Measurements from ENCODE around the gene ETV6. TPM values are rescaled to one million over a fixed set of nuclear protein-coding genes. Genes with fewer than 3 reads are reported as not detected.
"Not testable (repeated sequence)": the region's sequence is repeated elsewhere in the genome, so short reads cannot be mapped to it uniquely, and the experiment has no call there.

The ETV6 gene
- total RNA-seq, 1 donor from 2014 or later = 14.7 TPM

DNA sequence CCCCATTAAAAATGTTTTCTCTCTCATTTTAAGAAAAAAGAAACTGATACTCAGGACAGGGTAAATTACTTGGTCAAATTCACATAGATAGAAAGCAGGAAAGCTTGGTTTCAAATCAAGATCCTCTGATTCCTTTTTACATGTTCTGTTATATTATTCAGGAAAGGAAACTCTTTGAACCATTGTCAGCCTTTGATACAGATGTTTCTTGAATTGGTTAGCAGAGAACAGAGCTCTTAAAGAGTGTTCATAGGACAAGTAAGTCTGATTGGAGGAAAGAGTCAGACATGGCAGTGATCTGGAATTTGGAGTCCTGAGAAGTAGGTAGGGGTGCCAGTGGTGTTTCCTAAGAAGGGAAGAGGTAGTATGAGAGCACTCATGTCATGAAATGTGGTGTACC is 256.1 kb downstream of the ETV6 start:
- TF ChIP-seq, protein P1, sequence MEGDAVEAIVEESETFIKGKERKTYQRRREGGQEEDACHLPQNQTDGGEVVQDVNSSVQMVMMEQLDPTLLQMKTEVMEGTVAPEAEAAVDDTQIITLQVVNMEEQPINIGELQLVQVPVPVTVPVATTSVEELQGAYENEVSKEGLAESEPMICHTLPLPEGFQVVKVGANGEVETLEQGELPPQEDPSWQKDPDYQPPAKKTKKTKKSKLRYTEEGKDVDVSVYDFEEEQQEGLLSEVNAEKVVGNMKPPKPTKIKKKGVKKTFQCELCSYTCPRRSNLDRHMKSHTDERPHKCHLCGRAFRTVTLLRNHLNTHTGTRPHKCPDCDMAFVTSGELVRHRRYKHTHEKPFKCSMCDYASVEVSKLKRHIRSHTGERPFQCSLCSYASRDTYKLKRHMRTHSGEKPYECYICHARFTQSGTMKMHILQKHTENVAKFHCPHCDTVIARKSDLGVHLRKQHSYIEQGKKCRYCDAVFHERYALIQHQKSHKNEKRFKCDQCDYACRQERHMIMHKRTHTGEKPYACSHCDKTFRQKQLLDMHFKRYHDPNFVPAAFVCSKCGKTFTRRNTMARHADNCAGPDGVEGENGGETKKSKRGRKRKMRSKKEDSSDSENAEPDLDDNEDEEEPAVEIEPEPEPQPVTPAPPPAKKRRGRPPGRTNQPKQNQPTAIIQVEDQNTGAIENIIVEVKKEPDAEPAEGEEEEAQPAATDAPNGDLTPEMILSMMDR (IDR thresholded peaks at IDR 0.05) = no peak
- TF ChIP-seq POLR2A (IDR thresholded peaks at IDR 0.05) (no peak), POLR2AphosphoS5 (IDR thresholded peaks at IDR 0.05; ENCODE audit: insufficient read depth in 1 of 2, low read depth in 1 of 2) (no peak)
- intact Hi-C loops (cut with DNase I) = loop anchor here (10.0 kb wide), 1 partner anchor 119 kb away; no protein-coding TSS in a partner anchor
- Histone ChIP-seq H3K27me3 (no peaks in the 10 kb centered on the region), H3K27ac (no peak overlapping the region), H3K9me3 (no peaks in the 10 kb centered on the region), H3K4me1 (no peaks in the 10 kb centered on the region), H3K4me3 (no peak overlapping the region), H3K36me3 (no peaks in the 10 kb centered on the region)
- no peak for DNase-seq (ENCODE audit: extremely low spot score in 2 of 2)

DNA sequence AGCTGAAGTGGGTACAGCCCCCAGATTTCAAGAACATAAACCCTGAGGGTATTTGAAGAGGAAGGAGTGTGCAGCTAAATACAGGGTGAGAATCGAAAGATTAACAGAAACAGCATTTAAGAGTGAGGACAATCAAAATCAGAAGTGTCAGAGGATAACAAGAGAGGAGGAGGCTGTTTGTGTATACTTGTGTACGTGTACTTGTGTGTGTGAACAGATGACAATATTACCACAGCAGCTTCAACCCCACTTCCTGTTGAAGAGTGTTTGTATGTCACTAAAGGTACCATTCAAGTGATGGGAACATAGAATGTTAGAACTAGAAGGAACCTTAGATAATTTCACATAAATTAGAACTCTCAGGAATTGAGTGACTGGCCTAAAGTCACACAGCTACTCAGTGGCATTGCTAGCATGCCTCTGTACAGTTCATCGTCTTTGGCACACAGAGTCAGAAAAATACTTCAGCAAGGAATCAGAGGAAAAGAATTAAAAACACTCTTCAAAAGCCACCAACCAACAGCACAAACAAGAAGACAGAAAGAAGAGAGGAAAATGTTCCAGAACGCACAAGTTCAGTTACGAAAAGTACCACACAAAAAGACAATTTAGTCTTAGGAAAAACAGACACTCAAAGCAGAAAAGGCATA is 256.9 kb downstream of the ETV6 start:
- no peak for DNase-seq (ENCODE audit: extremely low spot score in 2 of 2)
- intact Hi-C loops (cut with DNase I) = loop anchor here (10.0 kb wide), 1 partner anchor 118 kb away; no protein-coding TSS in a partner anchor
- H3K4me3 ChIP-seq = no peak overlapping the region
- TF ChIP-seq POLR2A (IDR thresholded peaks at IDR 0.05) (no peak), POLR2AphosphoS5 (IDR thresholded peaks at IDR 0.05; ENCODE audit: insufficient read depth in 1 of 2, low read depth in 1 of 2) (no peak)
- TF ChIP-seq, protein P1 (IDR thresholded peaks at IDR 0.05) = no peak
- H3K36me3 ChIP-seq = no peaks in the 10 kb centered on the region
- no peaks in the 10 kb centered on the region for H3K9me3 ChIP-seq
- no peak overlapping the region for H3K27ac ChIP-seq
- H3K27me3 ChIP-seq = no peaks in the 10 kb centered on the region
- H3K4me1 ChIP-seq = no peaks in the 10 kb centered on the region

DNA sequence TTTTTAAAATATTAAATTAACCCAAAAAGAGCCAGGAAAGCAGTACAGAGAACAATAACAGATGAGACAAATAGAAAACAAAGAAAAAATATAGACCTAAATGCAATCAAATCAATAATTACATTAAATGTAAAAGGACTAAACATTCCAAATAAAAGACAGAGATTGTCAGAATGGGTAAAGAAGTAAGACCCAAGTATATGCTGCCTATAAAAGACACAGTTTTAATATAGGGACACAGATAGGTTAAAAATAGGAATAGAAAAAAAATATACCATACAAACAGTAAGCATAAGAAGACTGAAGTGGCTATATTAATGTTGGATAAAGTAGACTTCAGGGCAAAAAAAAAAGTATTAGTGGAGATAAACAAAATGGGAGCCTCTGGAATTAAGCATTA is 258.2 kb downstream of the ETV6 start:
- Histone ChIP-seq H3K27me3 (no peaks in the 10 kb centered on the region), H3K4me3 (no peak overlapping the region), H3K9me3 (no peaks in the 10 kb centered on the region), H3K4me1 (no peaks in the 10 kb centered on the region), H3K36me3 (no peaks in the 10 kb centered on the region), H3K27ac (no peak overlapping the region)
- TF ChIP-seq POLR2AphosphoS5 (IDR thresholded peaks at IDR 0.05; ENCODE audit: insufficient read depth in 1 of 2, low read depth in 1 of 2) (no peak), POLR2A (IDR thresholded peaks at IDR 0.05) (no peak)
- TF ChIP-seq, protein P1 (IDR thresholded peaks at IDR 0.05) = no peak
- DNase-seq (ENCODE audit: extremely low spot score in 2 of 2) = no peak
- intact Hi-C loops (cut with DNase I) = loop anchor here (10.0 kb wide), 1 partner anchor 117 kb away; no protein-coding TSS in a partner anchor

DNA sequence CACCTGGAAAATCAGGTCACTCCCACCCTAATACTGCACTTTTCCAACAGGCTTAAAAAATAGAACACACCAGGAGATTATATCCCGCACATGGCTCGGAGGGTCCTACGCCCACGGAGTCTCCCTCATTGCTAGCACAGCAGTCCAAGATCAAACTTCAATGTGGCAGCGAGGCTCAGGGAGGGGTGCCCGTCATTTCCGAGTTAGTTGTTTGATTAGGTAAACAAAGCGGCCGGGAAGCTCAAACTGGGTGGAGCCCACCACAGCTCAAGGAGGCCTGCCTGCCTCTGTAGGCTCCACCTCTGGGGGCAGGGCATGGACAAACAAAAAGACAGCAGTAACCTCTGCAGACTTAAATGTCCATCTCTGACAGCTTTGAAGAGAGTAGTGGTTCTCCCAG is 259.9 kb downstream of the ETV6 start:
- intact Hi-C loops (cut with DNase I) = loop anchor here (10.0 kb wide), 1 partner anchor 115 kb away; no protein-coding TSS in a partner anchor

DNA sequence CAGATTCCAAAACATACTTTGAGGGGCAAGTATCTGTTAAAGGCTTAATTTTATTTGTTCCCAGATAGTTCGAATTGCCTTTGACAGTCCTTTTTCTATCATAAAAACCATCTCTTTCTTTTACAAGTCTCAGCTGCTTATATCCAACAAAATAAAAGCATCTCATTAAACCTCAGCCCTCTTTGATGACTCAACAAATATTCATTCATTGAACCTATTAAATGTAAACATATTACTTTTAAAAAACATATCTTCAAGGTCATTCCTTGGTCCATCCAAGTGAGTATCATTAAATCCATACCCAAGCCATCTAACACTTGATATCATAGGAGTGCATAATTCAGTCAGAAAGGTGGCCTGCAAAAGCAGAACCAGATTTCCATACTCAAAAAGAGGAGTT is 266.6 kb downstream of the ETV6 start:
- no peaks in the 10 kb centered on the region for H3K36me3 ChIP-seq
- no peaks in the 10 kb centered on the region for H3K27me3 ChIP-seq
- H3K9me3 ChIP-seq = no peaks in the 10 kb centered on the region
- intact Hi-C loops (cut with DNase I) = no loop called here
- TF ChIP-seq POLR2AphosphoS5 (IDR thresholded peaks at IDR 0.05; ENCODE audit: insufficient read depth in 1 of 2, low read depth in 1 of 2) (no peak), POLR2A (IDR thresholded peaks at IDR 0.05) (no peak)
- TF ChIP-seq, protein P1 (IDR thresholded peaks at IDR 0.05) = no peak
- no peaks in the 10 kb centered on the region for H3K4me1 ChIP-seq
- no peak overlapping the region for H3K4me3 ChIP-seq
- no peak overlapping the region for H3K27ac ChIP-seq
- no peak for DNase-seq (ENCODE audit: extremely low spot score in 2 of 2)

More for the DNA sequence above, 259.9 kb downstream of the ETV6 start:
- not testable (repeated sequence) for H3K27me3 ChIP-seq; H3K4me1 ChIP-seq; H3K9me3 ChIP-seq; H3K27ac ChIP-seq; H3K36me3 ChIP-seq; DNase-seq (ENCODE audit: extremely low spot score in 2 of 2); H3K4me3 ChIP-seq

All from vagina (tissue), 2 donors.